Measurements from ENCODE around the gene MOV10L1.

Gene MOV10L1

GRCh38 chr22:50183141-50183971 lies 93.5 kb downstream of the MOV10L1 start:
- H3K36me3 ChIP-seq (ENCODE audit: control insufficient read depth, insufficient read depth, low read length): no peaks in the 10 kb centered on the region
- H3K4me3 ChIP-seq (ENCODE audit: low read depth, low read length): no peak overlapping the region
- no peak overlapping the region for H3K9ac ChIP-seq
- no peaks in the 10 kb centered on the region for H3K27me3 ChIP-seq (ENCODE audit: control insufficient read depth, insufficient read depth, low read length)
- H2AFZ ChIP-seq: peak overlapping the region; percentile 33
- TF ChIP-seq, protein P1, sequence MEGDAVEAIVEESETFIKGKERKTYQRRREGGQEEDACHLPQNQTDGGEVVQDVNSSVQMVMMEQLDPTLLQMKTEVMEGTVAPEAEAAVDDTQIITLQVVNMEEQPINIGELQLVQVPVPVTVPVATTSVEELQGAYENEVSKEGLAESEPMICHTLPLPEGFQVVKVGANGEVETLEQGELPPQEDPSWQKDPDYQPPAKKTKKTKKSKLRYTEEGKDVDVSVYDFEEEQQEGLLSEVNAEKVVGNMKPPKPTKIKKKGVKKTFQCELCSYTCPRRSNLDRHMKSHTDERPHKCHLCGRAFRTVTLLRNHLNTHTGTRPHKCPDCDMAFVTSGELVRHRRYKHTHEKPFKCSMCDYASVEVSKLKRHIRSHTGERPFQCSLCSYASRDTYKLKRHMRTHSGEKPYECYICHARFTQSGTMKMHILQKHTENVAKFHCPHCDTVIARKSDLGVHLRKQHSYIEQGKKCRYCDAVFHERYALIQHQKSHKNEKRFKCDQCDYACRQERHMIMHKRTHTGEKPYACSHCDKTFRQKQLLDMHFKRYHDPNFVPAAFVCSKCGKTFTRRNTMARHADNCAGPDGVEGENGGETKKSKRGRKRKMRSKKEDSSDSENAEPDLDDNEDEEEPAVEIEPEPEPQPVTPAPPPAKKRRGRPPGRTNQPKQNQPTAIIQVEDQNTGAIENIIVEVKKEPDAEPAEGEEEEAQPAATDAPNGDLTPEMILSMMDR (IDR thresholded peaks at IDR 0.05): no peak
- no peak overlapping the region for H3K27ac ChIP-seq
- H3K4me1 ChIP-seq: no peaks in the 10 kb centered on the region
- no peaks in the 10 kb centered on the region for H3K79me2 ChIP-seq
- no peaks in the 10 kb centered on the region for H3K9me3 ChIP-seq (ENCODE audit: control insufficient read depth, low read length)
- H3K4me2 ChIP-seq (ENCODE audit: low read length): peak overlapping the region; percentile 11

DNA sequence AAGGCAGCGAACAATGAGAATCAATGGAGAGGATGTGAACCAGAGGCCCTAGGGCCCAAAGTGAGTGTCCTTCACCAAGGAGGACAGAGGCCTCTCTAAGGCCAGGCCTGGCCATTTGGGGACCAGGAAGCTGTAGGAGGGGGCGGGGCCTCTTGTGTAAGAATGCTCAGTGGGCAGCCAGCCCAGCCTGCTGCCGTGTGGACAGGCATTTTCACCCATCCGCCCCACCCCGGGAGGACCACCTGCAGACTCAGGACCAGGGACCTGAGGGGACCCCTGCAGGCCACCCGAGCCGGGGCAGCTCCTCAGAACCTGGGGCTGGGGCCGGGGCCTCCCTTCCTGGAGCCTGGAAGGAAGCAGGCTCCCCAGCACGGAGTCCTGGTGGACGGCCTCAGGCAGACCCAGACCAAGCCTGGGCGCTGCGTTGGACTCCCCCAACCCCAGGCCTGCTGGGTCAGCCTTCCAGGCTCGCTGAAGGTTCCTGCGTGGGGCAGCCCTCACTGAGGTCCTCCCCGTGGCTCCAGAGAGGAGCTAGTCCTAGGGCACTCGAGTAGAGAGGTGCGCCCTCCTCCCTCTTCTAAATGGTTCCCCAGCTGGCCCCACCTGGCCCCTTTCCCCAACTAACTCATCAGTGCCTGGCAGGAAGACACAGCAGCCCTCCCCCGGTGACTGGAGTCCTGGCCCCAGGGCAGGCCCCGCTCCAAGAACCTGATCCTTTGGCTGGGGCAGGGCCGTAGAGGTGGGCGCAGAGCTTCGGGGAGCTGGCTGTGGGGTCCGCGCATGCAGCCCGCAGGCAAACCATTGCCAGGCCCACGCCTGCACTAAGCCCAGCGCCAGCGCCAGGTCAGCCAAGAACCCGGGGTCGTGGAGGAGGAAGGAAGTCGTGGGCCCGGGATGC lies 94.4 kb downstream of the MOV10L1 start:
- Histone ChIP-seq H3K4me3 (ENCODE audit: low read depth, low read length) (no peak overlapping the region), H3K79me2 (no peaks in the 10 kb centered on the region), H3K9ac (no peak overlapping the region), H3K27me3 (ENCODE audit: control insufficient read depth, insufficient read depth, low read length) (no peaks in the 10 kb centered on the region), H3K4me2 (ENCODE audit: low read length) (no peak overlapping the region), H3K36me3 (ENCODE audit: control insufficient read depth, insufficient read depth, low read length) (no peaks in the 10 kb centered on the region), H3K27ac (no peak overlapping the region), H3K9me3 (ENCODE audit: control insufficient read depth, low read length) (no peaks in the 10 kb centered on the region), H3K4me1 (no peaks in the 10 kb centered on the region), H2AFZ (no peak overlapping the region)
- TF ChIP-seq, protein P1 (IDR thresholded peaks at IDR 0.05): no peak

DNA sequence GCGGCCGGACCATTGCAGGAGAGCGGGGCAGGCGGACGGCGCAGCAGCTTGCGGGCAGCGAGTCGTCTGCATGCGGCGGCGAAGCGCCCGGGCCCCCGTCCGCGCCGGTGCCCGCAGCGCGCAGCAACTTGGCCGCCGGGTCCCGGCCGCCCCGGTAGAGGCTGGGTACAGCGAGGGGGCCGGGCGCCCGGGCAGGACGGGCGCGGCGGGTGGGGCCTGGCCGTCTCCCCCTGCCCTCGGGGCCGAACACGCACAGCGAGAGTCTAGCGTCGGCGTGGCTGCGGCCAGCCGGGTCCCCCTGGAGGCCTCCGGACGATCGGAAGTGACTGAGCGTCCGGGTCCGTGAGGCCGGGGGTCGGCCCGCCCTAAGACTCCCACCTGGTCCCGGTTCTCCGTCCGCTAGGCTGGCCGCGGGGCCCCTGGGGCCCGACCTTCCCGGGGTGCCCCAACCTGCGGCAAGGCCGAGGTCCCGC lies 95.1 kb downstream of the MOV10L1 start:
- Histone ChIP-seq H3K27me3 (ENCODE audit: control insufficient read depth, insufficient read depth, low read length) (no peaks in the 10 kb centered on the region), H3K36me3 (ENCODE audit: control insufficient read depth, insufficient read depth, low read length) (no peaks in the 10 kb centered on the region), H2AFZ (peak overlapping the region; percentile 75), H3K79me2 (no peaks in the 10 kb centered on the region), H3K9me3 (ENCODE audit: control insufficient read depth, low read length) (no peaks in the 10 kb centered on the region), H3K4me1 (peaks cover 3% of the 10 kb centered on the region), H3K27ac (no peak overlapping the region), H3K4me2 (ENCODE audit: low read length) (peak overlapping the region; percentile 42), H3K9ac (no peak overlapping the region), H3K4me3 (ENCODE audit: low read depth, low read length) (peak overlapping the region; percentile 46)
- TF ChIP-seq, protein P1 (IDR thresholded peaks at IDR 0.05): no peak

DNA sequence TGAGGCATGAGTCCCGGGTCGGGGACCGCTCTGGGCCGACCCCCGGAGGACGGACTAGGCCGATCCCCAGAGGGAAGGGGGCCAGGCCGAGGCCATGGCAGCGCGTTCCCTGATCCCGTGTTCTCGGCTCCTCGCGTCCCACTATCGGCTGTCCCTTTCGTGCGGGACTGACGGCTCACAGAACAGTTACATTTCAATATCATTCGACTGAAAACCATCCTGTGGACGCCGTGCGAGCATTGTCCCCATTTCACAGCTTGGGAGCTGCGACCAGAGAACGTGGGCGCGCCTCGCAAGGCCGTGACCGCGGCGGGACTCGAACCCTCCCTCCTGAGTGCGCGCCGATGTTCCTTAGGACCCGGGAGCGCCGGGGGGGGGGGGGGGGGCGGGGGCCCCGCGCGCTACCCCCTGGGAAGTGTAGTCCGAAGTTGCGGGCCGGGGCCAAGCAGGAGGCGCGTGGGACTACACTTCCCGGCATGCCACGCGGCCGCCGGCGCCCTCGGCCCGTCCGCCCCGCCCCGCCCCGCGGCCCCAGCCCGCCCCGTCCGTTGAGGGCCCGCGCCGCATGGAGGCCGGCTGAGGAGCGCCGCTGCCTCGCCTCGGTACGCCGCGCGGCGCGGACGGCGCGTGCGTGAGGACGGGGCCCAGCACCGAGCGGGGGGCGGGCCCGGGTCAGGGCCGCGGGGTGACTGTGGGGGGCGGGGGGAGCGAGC lies 95.7 kb downstream of the MOV10L1 start, which contains the start of gene TRABD:
TSS of gene TRABD (plus strand) at position 539 of the 713 bp plus-strand sequence. CDS start 7,148 bp downstream, outside the sequence.
- H3K4me2 ChIP-seq (ENCODE audit: low read length): peak within 1 kb of the TSS; percentile 72
- H3K79me2 ChIP-seq: no peaks in the 10 kb centered on the region
- H3K4me1 ChIP-seq: peaks cover 3% of the 10 kb centered on the region
- H3K36me3 ChIP-seq (ENCODE audit: control insufficient read depth, insufficient read depth, low read length): no peaks in the 10 kb centered on the region
- H3K9ac ChIP-seq: peak within 1 kb of the TSS; percentile 19
- TF ChIP-seq, protein P1 (IDR thresholded peaks at IDR 0.05): no peak
- H3K9me3 ChIP-seq (ENCODE audit: control insufficient read depth, low read length): no peaks in the 10 kb centered on the region
- peak within 1 kb of the TSS; percentile 75 for H2AFZ ChIP-seq
- H3K27me3 ChIP-seq (ENCODE audit: control insufficient read depth, insufficient read depth, low read length): no peaks in the 10 kb centered on the region
- no peak within 1 kb of the TSS for H3K27ac ChIP-seq
- H3K4me3 ChIP-seq (ENCODE audit: low read depth, low read length): peak within 1 kb of the TSS; percentile 59

Measured in parathyroid adenoma (tissue), 2 donors.